B cell (primary cell): ENCODE data around the gene AFF2.

Experiments
- EZH2 ChIP-seq: IDR thresholded peaks from 2 replicates; pipeline ENCODE4 v1.6.1; 2012; ENCODE audit warnings: borderline replicate concordance, low read depth, mild to moderate bottlenecking, moderate library complexity, low read length; ENCODE audit not compliant: insufficient read depth, poor library complexity, severe bottlenecking
- TF ChIP-seq, protein P1 (sequence below): fragments of 200-600 bp; IDR thresholded peaks from one replicate; pipeline ENCODE4 v1.8.0; 2022; ENCODE audit warnings: antibody characterized with exemption, mild to moderate bottlenecking

DNA sequence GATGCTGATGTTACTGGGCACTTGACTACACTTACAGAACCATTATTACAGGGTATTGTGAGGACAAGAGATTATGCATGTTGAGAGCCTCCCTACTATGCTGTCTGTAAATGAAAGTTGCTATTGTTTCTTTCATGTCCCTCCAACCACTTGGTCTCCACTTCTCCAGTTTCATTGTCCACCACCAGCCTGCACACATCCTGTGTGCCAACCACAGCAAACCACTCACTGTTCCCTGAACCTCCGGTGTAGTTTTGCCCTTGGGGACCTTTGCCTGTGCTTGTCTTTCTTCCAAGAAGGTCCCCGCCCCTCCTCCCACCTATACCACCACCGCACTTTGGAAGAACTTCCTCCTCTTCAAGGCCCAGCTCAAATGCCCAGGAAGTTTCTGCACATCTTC is 43.1 kb upstream of the AFF2 start:
- TF ChIP-seq, protein P1, sequence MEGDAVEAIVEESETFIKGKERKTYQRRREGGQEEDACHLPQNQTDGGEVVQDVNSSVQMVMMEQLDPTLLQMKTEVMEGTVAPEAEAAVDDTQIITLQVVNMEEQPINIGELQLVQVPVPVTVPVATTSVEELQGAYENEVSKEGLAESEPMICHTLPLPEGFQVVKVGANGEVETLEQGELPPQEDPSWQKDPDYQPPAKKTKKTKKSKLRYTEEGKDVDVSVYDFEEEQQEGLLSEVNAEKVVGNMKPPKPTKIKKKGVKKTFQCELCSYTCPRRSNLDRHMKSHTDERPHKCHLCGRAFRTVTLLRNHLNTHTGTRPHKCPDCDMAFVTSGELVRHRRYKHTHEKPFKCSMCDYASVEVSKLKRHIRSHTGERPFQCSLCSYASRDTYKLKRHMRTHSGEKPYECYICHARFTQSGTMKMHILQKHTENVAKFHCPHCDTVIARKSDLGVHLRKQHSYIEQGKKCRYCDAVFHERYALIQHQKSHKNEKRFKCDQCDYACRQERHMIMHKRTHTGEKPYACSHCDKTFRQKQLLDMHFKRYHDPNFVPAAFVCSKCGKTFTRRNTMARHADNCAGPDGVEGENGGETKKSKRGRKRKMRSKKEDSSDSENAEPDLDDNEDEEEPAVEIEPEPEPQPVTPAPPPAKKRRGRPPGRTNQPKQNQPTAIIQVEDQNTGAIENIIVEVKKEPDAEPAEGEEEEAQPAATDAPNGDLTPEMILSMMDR = no peak
- TF ChIP-seq EZH2 = no peak
